HG03064 (cell line): ENCODE measurements around the gene RUNDC3A.
"Not testable (repeated sequence)": the region's sequence is repeated elsewhere in the genome, so short reads cannot be mapped to it uniquely, and the experiment has no call there.

Experiments used
- ATAC-seq: cut with Tn5 transposase; IDR thresholded peaks from one replicate; pipeline ENCODE4 v1.9.1; 2021; ENCODE audit warnings: low read depth; ENCODE audit not compliant: unreplicated experiment

The RUNDC3A gene

DNA sequence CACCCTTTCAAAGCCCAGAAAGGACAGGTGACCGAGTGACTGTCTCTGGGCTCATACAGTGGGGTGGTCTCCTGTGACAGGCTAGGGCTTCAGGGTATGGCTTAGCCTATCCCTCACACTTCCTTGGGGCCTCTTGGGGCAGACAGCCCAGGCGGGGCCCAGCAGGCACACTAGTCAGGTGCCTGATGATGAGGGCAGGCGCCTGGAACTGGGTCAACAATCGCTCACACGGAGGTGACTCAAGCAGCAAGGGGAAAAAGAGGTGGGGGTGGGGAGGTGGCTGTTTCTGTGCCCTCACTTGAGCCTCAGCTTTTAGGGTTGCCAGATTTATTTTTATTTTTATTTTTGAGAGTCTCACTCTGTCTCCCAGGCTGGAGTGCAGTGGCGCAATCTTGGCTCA is 30.3 kb downstream of the RUNDC3A start:
- ATAC-seq = no peak

DNA sequence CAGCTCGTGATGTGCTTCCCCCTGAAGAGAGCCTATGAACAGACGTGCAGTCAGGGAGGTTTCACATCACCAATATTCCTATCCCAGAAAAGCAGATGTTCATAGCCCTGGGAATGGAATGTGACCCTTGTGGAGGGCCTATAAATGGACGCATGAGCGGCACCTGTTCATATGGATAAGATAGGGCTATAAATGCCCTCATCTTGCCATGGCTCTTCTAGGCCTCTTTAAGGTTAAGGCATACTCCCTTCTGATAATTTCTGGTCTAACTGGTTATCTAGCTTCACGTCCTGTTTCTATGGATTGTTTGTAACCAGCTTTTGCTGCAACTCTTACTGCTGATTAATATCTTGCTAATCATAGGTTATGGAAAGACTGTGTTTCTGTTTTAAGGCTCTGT is 32.2 kb downstream of the RUNDC3A start:
- not testable (repeated sequence) for ATAC-seq

DNA sequence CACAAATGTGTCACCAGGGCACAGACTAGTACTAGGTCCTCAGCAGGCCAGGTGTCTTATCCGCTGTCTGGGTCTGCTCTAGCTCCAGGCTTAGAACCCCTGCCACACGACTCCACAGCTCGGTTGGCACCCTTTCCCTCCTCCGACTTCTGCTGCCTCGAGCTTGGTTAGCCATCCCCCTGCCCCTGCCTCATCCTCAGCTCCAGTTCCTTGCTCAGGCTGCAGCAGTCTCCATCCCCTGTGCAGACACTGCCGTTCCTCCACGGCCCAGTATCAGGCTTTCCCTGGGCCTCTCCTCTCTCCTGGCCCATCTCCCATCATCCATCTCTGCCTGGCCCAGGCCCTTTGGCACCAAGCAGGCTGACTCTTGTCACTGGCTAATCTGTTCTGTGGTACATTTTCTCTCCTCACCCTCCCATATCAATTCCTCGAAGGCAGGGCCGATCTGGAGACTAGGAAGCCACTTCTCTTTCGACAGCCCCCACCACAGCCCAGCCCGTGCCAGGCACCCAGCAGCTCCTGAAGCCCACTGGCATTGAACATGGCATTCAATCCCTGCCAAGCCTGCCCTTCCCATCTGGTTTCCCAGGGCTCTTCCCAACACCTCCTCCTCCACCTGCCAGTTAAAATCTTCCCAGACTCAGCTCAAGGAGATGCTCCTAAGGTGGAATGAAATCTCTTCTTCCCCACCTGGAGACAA is 35.3 kb downstream of the RUNDC3A start:
- no peak for ATAC-seq

DNA sequence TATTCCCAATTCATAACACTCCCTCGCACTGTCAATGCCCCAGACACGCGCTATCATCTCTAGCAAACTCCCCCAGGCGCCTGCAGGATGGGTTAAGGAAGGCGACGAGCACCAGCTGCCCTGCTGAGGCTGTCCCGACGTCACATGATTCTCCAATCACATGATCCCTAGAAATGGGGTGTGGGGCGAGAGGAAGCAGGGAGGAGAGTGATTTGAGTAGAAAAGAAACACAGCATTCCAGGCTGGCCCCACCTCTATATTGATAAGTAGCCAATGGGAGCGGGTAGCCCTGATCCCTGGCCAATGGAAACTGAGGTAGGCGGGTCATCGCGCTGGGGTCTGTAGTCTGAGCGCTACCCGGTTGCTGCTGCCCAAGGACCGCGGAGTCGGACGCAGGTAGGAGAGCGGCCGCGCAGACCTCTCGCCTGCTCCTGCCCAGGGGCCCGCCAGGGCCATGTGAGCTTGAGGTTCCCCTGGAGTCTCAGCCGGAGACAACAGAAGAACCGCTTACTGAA is 36.6 kb downstream of the RUNDC3A start, which contains the start of gene GRN:
Gene GRN (plus strand): TSS at position 364 of the 515 bp plus-strand sequence. CDS start 3,863 bp downstream, outside the sequence.
- ATAC-seq = no peak

DNA sequence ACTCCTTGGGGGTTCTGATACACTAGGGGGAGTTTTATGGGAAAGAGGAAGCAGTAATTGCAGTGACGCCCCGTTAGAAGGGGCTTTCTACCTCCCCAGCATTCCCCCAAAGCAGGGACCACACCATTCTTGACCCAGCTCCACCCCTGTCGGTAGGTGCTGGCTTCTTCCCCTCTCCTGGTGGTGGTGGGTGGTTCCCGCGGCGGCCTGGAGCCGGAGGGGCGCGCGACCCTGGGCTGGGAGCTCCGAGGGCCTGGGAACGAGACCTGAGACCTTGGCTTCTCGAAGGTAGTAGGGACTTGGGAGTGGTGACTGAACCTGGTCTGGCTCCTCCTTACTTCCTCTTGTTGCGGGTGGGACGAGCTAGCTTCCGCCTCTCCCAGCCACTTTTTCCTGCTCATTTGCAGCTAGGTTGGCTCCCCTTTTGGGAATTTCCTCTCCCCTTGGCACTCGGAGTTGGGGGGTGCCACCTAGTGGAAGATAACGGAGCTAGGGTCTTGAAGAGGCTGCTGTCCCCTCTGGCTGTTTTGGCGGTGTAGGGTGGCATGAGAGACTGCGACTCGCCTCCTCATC is 37.1 kb downstream of the RUNDC3A start:
- no peak for ATAC-seq

DNA sequence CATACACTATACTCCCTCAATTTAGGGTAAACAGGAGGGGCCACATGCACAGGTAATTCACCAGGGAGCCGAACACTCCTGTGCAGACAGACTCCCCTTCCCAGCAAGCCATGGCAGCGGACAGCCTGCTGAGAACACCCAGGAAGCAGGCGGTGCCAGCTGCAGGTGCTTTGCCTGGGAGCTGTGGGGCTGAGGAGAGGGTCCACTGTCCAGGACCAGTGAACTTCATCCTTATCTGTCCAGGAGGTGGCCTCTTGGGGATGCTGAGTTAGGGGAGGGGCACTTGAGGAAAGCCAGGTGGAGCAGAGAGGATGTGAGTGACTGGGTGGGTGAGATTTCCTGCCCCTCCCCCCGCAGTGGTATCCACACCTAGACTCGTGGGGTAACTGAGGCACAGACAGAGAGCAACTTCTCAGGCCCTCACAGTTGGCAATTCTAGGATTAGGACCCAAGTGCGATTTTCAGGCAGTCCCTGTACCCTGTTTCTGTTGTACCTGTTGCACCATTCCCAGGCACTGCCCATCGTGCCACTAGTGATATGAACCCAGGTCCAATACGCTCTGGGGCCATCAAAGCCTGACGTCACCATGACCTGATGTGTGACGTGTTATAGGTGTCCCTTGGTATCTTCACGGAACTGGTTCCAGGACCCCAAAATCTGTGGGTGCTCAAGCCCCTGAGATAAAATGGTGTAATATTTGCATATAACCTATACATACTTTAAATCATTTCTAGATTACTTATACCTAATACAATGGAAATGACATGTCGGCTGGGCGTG is 37.9 kb downstream of the RUNDC3A start:
- ATAC-seq = no peak

DNA sequence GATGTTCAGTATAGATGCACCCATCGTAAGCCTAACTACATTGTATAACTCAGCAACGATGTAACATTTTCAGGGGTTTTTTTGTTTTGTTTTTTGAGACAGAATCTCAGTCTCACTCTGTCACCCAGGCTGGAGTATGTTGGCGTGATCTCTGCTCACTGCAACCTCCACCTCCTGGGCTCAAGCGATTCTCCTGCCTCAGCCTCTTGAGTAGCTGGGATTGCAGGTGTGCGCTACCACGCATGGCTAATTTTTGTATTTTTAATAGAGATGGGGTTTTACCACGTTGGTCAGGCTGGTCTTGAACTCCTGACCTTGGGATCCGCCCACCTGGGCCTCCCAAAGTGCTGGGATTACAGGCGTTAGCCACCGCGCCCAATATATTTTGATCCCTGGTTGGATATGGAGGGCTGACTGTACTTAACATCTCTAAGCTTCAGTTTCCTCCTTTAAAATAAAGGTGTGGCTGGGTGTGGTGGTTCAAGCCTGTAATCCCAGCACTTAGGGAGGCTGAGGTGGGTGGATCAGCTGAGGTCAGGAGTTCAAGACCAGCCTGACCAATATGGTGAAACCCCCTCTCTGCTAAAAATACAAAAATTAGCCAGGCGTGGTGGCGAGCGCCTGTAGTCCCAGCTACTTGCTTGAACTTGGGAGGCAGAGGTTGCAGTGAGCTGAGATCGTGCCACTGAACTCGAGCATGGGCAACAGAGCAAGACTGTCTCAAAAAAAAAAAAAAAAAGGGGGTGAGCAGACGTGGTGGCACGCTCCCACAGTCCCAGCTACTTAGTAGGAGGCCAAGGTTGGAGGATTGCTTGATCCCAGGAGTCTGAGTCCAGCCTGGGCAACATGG is 39.0 kb downstream of the RUNDC3A start:
- not testable (repeated sequence) for ATAC-seq

DNA sequence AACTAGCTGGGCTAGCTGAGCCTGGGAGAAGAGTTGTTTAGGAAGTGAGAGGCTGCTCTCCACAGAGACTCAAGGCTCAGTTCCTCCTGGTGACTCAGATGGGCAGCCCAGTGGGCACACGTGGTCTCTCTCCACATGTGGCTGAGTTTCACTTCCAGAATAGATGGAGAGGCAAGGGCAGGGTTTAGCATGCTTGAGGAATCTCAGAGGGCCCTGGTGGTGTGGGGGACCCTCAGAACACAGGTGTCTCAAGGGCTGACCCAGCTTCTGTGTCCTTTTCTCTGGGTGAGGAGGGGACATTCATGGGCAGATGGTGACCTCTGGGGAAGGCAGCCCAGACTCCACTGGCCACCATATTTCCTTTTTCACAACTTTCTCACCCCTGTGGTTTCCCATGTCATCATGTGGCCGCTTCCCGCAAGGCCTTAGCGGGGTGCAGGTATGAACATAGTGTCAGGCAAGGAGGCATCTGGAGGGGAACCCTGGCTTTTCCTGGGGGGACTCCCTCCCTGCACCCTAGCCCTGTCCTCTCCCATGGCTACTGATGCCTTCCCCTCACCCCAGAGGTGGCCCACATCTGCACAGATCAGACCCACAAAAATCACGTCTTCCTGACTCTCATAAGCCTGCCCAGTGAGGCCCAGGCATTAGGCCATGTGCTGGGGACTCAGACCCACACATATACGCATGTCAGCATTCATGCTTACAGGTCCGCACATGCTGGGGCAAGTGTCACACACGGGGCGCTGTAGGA is 40.0 kb downstream of the RUNDC3A start:
- ATAC-seq = peak; percentile 33

DNA sequence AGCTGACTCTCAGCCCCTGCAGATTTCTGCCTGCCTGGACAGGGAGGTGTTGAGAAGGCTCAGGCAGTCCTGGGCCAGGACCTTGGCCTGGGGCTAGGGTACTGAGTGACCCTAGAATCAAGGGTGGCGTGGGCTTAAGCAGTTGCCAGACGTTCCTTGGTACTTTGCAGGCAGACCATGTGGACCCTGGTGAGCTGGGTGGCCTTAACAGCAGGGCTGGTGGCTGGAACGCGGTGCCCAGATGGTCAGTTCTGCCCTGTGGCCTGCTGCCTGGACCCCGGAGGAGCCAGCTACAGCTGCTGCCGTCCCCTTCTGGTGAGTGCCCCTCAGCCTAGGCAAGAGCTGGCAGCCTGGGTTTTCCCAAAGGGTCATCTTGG is 40.6 kb downstream of the RUNDC3A start:
- no peak for ATAC-seq

DNA sequence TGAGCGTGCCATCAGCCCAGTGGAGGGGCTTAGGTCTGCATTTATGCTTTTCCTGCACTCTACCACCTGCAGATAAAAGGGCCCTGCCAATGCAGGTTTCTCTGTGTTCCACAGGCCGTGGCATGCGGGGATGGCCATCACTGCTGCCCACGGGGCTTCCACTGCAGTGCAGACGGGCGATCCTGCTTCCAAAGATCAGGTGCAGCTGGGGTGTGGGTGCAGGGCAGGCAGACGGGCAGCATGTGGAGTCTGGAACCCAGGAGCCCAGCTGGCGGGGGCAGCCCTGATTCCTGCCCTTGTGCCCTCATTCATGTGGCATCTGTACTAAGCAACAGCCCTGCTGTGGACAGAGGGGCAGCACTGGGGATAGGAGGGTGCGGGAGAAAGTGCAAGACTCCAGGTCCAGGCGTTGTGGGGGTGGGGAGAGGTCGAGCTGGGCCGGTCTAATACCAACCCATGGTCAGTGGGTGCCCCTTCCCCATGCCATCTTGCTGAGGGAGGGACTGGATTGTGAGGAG is 41.2 kb downstream of the RUNDC3A start:
- ATAC-seq = no peak

DNA sequence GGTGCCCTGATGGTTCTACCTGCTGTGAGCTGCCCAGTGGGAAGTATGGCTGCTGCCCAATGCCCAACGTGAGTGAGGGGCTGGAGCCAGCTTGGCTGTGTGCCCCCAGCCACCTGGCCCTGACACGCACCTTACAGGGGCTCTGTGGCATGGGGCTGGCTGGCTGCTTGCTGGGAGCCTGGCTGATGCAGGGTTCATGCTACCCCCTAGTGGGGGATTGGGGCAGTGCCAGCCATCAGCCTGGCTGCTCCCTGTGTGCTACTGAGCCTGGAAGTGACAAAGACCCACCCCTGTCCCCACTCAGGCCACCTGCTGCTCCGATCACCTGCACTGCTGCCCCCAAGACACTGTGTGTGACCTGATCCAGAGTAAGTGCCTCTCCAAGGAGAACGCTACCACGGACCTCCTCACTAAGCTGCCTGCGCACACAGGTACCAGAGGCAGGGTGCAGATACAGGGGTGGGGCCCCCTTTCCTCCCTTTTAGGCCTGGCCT is 42.4 kb downstream of the RUNDC3A start:
- ATAC-seq = no peak

DNA sequence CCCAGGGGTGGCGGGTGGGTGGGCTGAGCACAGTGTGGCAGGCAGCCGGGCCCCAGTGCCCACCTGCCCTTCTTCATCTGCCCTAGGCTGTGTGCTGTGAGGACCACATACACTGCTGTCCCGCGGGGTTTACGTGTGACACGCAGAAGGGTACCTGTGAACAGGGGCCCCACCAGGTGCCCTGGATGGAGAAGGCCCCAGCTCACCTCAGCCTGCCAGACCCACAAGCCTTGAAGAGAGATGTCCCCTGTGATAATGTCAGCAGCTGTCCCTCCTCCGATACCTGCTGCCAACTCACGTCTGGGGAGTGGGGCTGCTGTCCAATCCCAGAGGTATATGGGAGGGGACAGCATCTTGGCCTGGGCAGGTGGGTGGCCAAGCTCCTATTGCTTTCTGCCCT is 43.1 kb downstream of the RUNDC3A start:
- ATAC-seq = no peak

DNA sequence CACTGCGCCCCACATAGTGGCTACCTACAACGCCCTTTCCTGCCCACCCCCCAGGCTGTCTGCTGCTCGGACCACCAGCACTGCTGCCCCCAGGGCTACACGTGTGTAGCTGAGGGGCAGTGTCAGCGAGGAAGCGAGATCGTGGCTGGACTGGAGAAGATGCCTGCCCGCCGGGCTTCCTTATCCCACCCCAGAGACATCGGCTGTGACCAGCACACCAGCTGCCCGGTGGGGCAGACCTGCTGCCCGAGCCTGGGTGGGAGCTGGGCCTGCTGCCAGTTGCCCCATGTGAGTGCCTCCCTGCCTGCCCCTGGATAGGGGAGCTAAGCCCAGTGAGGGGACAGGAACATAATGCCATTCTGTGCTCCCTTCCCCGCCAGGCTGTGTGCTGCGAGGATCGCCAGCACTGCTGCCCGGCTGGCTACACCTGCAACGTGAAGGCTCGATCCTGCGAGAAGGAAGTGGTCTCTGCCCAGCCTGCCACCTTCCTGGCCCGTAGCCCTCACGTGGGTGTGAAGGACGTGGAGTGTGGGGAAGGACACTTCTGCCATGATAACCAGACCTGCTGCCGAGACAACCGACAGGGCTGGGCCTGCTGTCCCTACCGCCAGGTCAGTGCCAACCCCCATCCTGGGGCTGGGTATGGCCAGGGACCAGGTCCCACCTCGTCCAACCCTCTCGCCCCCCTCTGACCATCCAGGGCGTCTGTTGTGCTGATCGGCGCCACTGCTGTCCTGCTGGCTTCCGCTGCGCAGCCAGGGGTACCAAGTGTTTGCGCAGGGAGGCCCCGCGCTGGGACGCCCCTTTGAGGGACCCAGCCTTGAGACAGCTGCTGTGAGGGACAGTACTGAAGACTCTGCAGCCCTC is 43.8 kb downstream of the RUNDC3A start:
- ATAC-seq = no peak

DNA sequence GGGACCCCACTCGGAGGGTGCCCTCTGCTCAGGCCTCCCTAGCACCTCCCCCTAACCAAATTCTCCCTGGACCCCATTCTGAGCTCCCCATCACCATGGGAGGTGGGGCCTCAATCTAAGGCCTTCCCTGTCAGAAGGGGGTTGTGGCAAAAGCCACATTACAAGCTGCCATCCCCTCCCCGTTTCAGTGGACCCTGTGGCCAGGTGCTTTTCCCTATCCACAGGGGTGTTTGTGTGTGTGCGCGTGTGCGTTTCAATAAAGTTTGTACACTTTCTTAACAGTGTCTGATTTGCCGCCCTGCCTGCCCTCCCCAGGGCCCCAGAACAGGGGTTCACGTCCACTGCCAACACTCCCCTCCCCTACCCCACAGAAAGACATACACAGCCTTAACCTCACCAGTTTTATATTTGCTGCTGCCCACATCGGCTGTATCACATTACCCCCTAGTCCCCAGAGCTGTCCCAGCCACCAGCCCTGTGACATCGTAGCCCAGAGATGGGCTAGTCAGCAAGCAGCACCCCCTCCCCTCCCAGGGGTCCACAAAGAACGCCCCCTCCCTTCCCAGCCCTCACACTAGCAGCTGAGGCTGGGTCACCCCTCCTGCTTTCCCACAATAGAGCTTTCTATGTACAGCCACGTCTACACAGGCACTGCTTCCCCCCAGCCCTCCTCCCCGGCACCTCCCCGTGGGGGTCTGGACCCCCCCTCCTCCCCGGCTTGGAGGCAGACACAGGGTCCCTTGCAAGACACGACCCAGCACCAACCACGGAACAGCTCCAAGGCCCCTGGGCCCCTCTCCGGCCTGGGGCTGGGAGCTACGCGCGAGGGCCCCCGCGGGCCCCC is 44.6 kb downstream of the RUNDC3A start:
- no peak for ATAC-seq

DNA sequence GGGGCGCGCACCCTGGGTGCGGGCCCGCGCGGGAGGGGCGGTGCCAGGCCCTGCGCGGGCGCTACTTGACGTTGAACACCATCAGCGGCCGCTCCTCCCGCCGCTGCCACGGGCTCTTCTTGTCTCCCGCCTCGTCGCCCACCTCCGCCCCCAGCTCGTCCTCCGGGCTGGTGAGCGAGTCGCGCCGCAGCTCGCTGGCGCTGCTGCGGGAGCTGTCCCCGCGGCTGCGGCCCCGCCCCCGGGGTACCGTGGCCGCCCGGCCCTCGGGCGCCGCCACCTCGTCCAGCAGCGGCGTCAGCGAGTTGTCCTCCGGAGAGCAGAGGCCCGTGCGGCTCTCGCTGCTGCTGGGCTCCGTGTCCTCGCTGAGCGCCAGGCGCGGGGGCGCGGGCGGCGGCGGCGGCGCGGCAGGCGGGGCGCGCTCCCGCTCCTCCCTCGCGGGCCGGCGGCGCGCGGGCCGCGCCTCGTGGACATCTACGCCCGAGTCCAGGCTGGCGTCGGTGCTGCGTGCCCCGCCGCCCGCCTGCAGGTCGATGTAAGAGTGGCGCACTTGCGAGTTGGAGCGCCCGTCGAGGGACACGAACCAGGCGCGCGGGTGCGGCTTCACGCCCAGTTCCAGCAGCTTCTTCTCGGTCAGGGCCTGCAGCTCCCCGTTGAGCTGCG is 45.4 kb downstream of the RUNDC3A start:
- ATAC-seq = no peak

DNA sequence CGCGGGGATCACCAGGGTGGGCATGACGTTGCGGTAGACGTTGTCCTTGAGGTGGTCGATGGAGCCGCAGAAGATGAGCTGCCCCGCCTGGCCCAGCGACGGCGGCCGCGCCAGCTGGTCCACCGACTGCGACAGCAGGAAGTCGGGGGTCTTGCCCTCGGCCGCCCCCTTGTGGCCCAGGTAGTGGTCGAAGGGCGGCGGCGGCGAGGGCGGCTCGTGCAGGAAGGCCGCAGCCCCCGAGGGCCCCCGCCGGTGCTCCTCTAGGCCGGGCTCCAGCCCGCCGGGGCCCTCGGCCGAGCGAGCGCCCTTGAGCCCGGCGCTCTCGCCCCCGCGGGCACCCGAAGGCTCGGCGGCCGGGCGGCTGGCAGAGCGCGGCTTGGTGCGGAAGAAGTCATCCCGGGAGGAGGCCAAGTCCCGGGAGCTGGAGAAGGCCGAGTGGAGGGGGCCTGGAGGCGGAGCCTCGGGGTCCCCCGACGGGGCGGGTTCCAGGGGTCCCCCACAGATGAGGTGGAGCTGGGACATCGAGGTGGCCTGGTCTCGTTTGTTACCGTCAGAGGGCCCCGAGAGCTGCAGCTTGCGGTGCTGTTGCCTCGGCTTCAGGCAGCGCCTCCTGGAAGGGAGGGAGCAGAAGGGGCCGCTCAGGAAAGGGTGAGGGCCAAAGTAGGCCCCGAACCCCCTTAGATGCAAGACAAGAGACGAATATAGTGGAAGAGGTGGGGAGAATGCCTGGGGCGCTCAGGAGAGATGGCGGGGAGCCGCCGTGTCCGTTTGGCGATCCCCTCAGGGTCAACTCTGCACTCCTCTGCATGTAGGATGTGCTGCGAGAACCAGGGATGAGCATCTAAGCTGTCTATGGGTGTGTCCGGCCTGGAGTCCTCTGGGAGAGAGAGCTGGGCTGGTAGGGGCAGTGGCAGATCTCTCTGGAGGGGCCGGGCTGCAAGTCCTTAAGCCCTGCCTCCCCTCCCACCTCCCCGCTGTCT is 46.5 kb downstream of the RUNDC3A start:
- no peak for ATAC-seq
